ENCODE data around the gene PPP2R3B.

PPP2R3B gene

DNA sequence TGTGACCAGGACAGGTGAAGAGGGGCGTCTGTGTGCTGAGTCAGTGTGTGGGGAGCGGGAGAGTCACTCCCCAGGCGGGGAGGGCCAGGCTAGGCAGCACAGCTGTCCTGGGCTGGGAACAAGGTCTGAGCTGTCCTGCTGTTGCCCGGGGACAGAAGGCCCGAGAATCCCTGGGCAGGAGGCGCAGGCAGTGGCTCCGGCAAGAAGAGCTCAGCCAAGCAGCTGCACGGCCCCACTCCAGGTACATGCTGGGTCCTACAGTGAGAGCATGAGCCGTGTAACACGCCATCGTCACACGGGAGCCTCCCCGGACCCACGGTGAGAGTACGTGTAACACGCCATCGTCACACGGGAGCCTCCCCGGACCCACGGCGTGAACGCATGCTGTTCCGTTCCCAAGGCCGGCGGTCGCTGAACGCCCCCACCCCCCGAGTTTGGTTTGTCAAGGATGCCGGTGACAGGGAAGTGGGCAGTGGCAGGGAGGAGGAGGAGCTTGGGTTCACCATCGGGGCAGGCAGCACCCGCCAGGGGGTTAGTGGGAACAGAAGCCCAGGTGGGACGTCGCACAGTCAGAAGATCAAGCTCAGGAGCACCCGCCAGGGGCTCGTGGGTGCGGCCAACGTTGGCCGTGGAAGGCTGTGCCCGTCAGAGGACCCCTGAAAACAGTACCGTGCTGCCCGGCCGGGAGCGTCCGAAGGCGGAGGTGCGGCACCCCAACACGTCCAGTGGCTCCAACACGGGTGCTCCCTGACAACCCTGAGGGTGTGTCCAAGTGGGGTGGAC is 15.6 kb downstream of the PPP2R3B start:
- DNase-seq (ENCODE audit: low read depth) = no peak

DNA sequence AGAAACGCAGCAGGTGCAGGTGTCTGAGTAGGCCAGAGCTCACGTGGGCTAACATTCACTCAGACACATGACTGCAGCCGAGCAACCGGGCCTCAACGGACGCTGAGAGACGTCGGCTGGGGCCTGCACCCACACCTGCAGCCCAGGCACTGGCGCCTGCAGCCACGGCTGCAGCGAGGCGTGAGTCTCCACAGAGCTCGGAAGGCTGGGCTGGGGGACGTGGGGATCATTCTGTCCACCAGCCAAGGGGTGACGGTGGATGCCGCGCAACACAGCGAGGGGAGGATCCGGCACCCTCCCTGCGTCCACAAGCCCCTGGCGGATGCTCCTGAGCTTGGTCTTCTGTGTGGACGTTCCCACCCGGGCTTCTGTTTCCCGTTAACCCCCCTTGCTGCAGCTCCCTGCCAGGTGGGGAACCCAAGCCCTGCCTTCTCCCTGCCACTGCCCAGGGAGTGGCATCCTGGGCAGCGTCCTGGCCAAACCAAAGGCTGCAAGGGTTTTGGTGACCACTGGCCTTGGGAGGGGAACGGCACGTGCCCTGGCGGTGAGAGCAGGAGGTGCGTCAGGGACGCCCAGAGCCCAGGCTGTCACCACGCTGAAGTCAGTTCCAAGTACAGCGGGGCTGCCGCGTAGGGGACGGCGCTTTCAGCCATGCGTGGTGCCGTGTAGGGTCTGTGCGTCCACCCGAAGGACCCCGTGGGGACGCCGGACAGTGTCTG is 16.3 kb downstream of the PPP2R3B start:
- DNase-seq (ENCODE audit: low read depth) = no peak

DNA sequence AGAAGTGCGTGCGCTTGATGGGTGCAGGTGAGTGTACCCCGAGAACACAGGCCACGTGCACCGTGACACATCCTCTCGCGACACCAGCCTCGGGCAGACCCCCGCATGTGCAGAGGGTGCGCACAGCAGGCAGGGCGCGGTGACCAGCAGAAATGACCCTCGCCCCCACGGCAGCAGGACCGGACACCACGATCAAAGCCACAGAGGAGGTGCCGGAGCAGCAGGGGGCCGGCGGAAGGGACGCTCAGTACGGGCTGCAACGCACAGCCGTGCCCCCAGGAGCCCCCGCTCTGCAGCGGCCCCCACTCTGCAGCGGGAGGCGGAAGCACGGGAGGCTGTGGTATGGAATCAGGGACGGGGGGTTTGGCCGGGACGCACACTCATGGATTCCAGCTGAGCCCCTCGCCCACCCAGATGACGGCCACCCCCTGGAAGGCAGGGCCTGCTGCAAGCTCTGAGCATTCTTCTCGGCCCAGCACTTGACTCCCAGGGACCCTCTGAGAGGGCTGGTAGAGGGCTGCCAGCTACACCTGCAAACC is 17.1 kb downstream of the PPP2R3B start:
- no peak for DNase-seq (ENCODE audit: low read depth)

DNA sequence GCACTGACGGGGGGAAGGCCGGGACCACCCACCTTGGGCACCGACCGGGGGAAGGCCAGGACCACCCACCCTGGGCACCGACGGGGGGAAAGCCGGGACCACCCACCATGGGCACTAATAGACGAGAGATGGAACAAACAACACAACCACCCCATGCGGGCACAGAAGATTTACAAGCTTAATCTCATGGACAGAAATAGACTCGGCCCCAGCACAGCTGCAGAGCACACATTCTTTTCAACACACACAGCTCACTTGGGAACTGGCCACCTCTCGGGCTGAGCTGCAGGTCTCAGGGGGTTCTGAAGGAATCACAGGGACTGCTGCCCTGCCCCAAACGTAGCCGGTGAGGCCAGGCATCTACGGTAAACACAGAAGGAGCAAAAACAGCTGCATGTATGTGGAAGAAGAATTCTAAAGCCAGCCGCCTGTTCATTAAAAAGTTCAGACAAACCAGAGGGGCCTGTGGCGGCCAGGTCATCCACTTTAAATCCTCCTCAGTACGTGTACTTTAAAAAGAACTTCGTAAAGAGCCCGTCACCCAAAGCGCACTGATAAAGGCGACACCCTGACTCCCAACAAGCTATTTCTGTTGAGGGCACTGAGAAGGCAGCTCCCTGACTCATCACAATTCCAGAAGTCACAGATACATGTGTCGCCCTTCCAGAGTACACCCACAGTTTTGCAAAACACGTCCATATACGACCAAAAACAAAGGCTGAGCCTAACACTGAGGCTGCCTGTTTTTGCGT is 17.7 kb downstream of the PPP2R3B start:
- no peak for DNase-seq (ENCODE audit: low read depth)

DNA sequence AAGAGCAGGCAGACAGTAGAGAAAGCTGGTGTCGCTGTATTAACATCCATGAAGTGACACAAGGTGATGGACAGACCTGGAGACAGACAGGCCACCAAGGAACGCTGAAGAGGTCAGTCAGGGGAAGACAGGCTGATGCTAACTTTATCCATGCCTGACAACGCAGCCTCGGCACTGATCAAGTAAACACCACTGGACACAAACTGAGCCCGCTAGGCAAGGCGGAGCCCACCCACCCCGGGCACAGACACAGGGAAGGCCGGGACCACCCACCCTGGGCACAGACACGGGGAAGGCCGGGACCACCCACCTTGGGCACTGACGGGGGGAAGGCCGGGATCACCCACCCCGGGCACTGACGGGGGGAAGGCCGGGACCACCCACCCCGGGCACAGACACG is 18.8 kb downstream of the PPP2R3B start:
- no peak for DNase-seq (ENCODE audit: low read depth)

DNA sequence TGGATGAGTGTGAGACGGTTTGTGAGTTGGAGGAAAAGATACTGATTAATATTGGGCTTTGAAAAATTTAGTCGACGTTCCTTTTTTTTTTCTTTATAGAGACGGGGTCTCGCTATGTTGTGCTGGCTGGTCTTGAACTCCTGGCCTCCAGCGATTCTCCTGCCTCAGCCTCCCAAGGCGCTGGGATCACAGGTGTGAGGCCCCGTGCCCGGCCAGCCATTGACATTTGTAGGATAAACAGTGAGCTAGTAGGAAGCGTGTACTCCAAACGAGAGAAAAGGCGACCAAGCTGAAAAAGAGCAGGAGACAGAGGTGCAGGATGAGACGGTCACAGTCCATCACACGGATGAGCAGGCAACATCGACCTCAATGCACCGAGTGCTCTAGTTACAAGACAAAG is 19.4 kb downstream of the PPP2R3B start:
- no peak for DNase-seq (ENCODE audit: low read depth)

DNA sequence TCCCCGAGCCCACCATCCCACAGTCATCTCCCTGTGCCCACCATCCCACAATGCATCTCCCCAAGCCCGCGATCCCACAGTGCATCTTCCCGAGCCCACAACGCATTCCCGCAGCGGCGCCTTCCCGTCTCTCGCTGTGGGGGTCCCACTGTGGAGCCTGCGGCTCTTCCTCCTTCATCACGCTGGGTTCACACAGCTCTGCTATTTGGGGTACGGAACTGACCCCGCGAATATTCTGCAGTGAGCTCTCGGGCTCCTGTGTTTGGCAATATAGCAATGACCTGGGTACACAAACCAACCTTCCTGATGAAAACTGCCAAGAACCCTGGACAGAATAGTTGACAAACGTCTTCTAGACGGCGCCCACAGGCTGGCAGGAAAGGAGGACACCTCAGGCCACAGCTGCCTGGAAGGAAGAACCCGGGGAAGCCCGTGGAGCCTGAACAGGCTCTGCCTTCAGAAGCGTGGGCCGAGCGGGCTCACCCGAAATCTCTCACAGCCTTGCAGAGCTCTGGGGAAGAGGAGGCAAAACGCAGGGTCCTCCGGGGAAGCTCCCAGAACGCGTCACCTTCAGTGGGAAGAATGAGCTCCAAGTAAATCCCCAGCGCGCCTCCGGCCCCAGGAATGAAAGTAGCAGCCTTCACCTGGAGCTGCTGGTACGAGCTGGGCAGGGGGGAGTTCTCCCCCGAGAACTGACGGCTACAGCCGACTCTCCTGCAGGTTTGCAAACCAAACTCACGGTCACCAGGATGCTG is 22.9 kb downstream of the PPP2R3B start:
- DNase-seq (ENCODE audit: low read depth) = no peak

DNA sequence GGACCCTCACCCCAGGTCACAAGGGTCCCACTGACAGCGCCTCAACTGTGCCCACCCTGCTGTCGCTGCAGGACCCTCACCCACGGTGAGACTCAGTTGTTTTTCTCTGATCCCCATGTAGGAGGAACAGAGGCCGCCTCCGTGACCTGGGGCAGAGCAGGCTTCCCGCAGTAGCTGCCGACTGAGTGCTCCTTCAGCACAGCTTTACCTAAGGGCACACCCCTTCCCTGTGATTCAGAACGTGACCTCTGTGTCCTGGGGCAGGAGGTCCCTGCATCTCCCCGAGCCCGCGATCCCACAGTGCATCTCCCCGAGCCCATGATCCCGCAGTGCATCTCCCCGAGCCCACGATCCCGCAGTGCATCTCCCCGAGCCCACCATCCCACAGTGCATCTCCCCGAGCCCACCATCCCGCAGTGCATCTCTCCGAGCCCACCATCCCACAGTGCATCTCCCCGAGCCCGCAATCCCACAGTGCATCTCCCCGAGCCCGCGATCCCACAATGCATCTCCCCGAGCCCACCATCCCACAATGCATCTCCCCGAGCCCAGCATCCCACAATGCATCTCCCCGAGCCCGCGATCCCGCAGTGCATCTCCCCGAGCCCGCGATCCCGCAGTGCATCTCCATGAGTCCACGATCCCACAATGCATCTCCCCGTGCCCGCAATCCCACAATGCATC is 23.6 kb downstream of the PPP2R3B start:
- no peak for DNase-seq (ENCODE audit: low read depth)

DNA sequence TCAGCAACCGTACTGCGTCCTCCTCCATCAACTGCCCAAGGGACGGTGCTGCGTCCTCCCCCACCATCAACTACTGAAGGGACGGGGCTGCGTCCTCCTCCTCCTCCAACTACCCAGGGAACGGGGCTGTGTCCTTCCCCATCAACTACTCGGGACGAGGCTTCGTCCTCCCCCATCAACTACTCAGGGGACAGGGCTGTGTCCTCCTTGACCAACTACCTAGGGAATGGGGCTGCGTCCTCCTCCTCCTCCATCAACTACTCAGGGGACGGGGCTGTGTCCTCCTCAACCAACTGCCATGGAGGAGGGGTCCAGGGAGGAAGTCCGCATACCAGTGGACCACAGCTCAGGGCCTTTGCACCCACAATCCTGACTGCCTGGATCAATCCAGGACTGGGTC is 24.4 kb downstream of the PPP2R3B start:
- DNase-seq (ENCODE audit: low read depth) = no peak

DNA sequence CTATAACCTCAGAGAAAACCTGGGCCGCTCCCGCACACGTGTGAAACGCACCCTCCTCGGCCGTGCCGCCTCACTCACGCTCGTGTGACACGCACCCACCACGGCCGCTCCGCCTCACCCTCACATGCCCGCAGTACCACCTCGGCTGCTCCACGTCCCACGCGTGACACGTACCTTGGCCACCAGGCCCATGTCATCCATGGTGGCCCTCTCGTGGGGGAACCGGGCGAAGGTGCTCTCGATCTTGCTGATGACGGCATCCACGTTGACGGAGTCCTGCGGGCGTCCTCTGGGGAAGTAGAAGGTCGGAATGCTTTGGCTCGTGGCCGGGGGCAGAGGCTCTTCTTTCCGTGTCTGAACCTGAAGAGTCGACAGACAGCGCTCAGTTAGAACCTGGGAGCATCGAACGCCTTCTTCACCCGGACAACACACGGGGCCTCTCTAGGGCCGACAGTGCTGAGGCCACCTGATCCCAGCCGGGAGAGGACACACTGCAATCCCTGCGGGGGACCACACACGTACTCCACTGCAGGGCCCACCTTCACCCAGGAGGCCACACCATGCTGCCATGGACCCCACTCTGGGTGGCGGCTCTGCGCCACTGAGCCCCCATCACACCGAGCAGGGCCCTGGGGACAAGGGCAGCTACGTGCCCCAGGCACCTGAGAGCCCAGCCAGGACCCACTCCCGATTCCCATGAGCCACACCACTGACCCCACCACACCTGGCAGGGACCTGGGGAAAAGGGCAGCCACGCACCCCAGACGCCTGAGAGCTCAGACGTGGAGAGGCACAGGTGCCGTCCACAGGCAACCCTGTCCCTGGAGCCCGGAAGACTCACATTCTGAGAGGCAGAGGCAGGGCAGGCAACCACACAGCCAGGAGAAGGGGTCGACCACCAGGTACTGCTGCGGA is 25.2 kb downstream of the PPP2R3B start:
- DNase-seq (ENCODE audit: low read depth) = no peak

DNA sequence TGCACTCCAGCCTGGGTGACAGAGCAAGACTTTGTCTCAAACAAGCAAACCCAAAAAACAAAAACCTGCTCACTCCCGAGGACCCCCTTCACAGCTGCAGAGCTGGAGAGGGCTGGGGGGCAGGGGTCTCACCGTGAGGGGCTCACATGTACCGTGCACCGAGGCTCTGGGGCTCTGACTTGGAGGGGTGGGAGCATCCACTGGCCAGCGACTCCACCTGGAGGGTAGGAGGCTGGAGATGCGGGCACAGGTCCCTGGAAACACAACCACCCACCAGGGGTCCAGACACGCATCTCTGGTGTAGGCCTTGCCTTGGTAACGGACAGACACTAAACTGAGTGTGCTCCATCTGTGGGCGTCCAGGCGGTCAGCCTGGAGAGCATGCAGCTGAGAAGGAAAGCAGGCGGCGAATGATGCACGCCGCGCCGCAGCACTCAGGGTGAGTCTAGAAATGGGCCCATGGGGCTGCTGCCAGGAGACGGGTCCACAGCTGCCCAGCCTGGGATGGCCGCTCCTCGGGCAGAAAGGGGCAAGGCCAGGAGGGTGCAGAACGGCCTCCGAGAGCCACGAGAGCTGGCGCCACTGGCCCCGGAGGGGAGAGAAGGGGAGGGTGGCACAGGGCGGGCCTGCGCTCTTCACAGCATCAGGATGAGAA is 26.1 kb downstream of the PPP2R3B start:
- no peak for DNase-seq (ENCODE audit: low read depth)

DNA sequence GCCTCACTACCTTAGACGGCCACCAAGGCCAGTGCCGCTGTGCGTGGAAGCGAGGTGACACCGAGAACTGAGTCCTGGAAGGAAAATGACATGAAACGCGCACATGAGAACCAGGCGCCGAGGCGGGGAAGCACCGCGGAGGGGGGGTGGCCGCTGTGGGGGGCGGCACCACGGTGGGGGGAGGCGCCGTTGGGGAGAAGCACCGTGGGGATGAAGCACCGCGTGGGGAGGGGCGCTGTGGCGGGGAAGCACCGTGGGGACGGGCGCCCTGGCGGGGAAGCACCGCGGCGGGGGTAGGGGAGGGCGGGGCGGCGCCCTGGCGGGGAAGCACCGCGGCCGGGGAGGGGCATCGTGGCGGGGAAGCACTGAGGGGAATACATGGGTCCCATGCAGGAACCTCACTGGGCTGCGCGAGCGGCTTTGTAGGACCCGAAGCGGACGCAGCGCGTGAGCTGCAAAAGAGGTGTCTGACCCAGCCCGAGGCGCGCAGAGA is 28.0 kb downstream of the PPP2R3B start:
- DNase-seq (ENCODE audit: low read depth) = no peak

DNA sequence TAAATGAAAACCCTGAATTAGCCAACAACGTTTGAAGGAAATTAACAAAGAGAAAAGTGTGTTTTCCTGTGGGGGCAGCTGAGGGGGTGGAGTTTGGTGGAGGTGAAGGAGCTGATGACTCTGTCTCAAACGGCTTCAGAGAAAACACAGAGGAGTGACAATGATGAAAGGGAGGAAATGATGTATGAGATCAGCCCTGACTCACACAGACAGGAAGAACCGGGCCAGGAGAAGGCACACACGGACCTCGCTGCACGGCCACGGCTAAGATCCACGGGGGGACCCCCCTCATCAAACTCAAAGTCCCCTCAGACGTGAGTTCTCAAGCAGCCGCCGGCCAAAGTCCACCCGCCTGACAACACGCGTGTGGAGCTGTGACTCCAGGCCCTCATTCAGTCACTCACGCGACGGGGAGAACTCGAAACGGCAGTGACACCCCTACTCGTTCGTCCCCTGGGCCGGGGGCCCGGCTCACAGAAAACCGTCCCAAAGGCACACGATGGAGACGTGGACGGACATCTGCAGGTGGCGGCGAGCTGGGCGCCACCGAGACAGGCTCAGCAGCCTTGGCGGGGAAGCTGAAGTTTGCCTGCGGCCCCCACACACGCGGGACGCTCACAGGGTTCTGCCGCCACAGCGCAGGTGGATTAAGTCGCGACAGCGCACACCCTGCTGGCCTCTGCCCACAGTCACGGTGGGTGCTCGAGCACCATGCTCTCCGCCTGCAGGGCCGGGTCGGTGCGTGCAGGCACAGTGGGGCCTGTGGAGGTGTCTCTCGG is 28.8 kb downstream of the PPP2R3B start:
- DNase-seq (ENCODE audit: low read depth) = peak; percentile 34

DNA sequence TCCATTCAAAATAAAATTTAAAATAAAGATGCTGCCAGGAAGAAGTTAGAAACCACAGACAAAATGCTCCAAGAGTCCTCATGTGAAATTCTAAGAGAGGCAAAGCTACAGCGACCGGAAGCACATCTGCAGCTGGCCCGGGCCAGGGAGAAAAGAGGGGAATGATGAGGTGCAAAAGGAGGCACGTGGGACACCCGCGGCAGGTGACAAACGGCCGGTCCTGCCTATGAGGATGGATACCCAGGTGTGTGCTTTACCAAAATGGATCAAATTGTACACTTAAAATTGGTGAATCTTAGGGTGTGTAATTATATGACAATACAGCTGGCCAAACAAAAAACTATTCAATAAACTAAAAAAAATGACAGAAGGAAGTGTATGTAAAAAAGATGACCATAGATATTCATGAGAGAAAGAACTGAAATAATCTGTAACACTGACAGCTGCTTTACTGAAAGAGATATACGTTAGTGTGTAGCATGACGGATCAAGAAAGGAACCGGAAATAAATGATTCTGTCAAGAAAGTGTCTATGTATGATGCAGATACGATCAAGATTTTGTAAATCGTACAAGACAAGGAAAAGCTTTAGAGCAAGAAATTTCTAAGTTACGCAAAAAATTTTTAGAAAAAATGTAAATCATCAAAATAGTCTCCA is 29.5 kb downstream of the PPP2R3B start:
- no peak for DNase-seq (ENCODE audit: low read depth)

DNA sequence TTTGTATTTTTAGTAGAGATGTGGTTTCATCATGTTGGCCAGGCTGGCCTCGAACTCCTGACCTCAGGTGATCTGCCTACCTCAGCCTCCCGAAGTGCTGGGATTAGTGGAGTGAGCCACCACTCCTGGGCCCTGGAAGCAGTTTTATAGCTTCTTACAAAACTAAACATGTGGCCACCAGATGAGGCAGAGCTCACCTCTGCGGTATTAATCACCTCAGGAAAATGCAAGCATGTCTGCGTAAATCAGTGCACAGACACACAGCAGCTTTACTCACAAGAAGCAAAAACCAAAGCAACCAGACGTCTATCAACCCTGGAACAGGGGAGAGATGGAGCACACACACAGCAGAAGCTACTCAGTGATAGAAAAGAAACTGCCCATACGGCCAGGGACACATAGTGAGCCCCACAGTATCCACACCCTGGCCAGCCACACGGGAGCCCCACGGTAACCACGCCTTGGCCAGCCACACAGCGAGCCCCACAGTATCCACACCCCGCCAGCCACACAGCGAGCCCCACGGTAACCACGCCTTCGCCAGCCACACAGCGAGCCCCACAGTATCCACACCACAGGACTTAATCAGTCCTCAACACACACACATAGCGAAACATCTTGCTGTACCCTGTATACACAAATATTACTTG is 30.2 kb downstream of the PPP2R3B start:
- no peak for DNase-seq (ENCODE audit: low read depth)

DNA sequence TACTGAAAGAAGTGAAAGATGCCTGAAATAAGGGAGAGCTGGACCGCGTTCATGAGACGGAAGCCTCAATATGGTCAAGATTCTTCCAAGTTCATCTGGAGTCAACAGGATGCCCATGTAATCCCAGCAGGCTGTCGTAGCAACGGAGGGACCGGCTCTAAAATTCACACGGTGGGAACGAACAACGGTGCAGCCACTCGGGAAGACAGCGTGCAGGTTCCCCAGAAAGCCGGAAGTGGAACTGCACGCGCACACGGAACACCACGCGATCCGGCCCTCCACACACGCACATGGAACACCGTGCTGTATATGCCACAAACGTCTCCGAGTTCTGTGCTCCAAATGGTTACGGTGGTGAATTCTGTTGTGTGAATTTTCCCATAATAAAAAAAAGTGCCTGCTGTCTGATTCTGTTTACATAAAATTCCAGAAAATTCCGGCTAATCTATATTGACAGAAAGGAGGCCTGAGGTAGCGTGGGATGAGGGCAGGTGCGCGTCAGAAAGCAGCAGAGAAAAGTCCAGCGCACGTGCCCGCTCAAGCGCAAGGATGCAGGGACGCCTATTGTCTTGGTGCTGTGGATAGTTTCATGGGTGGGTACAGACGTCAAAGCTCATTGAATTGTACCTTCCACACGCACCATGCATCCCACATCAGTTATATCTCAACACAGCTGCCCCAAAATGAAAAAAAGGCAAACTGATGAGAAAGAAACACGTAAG is 31.2 kb downstream of the PPP2R3B start:
- DNase-seq (ENCODE audit: low read depth) = no peak

All from activated T-cell treated with anti-CD3 and anti-CD28 coated beads for 24 hours (primary cell).